GM20000 (cell line): Measurements from ENCODE around the gene KRT85.
"Not testable (repeated sequence)": the region's sequence is repeated elsewhere in the genome, so short reads cannot be mapped to it uniquely, and the experiment has no call there.

Experiments
- DNase-seq: peaks from one replicate; pipeline ENCODE4 v3.0.0; 2012; ENCODE audit warnings: low spot score
- CTCF ChIP-seq: IDR thresholded peaks from 2 replicates; pipeline ENCODE4 v1.5.1; 2012; ENCODE audit warnings: mild to moderate bottlenecking, control low read depth; ENCODE audit errors: extremely low read depth, missing control alignments

KRT85 gene

GRCh38 chr12:52366738-52367485 lies at the start of gene KRT85:
Gene KRT85, minus strand, starts transcription at chr12:52367481. Its CDS starts 76 bp downstream, at chr12:52367405.
- no peak for TF ChIP-seq CTCF
- DNase-seq = no peak

DNA sequence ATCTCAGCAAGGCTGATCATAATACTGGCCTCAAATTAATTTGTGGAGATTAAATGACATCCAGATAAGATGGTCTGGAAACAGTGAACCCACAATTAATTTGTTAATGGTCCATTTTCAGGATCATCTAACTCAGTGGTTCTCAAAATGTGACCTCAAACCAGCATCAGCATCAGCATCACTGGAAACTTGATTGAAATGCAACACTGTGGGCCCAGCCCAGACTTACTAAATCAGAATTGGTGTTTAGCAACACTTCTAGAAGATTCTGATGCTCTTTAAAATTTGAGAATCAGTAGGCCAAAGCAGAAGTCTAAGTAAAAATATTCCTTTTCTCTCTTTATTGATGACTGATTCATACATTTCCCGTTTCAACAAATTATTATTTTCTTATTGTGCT lies 49.5 kb upstream of the KRT85 start:
- no peak for DNase-seq
- TF ChIP-seq CTCF = no peak

DNA sequence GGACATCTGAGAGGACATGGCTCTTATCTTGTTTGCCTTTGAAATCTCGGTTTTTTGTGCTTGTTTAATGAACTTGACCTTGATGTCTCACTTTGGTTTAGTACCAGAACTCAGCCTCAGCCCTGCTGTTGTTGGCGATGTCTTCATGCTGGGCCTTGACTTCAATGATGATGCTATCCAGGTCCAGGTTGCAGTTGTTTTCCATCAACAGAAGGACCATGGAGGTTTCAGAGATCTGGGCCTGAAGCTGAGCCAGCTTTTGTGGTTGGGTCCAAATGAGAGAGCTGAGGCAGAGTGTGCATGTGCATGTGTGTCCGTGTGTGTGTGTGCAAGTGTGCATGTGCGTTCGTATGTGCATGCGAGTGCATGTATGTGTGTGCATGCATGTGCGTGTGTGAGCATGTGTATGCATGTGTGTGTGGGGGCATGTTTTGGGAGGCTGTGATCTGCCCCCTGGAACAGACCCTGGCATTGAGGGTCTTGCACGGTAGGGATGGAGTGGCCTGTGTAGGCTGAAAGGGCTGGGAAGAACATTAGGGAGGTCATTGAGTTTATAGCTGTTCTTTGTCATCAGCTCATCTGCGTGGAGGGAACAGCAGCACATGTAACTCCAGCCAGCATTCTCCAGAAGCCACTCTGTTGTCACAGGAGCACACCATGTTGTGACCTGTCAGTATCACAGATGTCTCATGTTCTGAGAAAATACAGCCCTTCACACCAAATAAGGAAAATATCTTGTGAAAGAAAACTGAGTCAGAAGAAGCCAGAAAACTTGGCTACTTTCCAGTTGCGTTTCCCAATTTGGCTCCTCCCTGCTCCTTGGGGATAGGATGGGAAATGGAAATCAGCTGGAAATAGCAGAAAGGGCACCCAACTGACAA lies 48.8 kb upstream of the KRT85 start:
- DNase-seq = no peak
- TF ChIP-seq CTCF = no peak

DNA sequence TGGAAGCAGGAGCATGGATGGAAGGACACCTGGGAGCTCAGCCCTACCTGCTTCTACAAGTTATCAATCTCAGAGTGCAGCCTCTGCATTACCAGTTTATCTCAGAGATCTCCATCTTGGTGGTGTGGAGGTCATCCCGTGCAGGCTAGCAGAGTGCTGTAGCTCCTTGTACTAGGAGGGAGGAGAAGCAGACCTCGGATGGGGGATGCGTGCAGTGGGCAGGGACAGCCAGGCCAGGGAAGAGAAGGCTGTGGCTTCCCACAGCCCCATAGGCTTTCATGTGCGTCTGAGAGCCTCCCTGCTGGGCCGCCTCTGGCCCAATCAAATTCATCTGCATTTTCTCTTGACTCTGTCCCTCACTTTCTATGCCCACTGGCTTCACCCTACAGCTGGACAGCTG lies 47.7 kb upstream of the KRT85 start:
- no peak for DNase-seq
- TF ChIP-seq CTCF = no peak

DNA sequence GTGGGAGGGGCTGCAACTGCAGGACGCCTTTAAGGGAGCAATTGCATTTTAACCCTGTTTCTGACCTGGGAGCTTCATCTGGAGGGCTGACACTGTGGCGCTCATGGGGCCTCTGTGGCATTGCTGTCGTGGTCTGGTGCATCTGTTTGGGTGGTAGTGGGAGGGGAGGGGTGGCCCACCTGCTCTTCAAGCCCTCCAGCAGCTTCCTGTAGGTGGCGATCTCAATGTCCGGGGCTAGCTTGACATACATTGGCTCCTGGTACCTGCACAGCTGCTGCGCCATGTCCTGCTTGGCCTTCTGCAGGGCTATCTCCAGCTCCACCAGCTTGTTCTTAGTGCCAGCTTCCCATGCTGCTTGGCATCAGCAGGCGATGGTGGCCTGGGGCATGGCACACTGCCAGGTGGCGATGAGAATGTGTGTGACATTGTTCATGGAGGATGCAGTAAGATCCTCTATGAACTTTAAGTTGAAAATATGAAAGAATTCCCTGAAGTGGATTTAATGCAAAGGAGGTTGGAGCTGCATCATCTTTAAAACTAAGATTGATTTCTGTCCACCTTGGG lies 46.6 kb upstream of the KRT85 start:
- DNase-seq = no peak
- no peak for TF ChIP-seq CTCF

DNA sequence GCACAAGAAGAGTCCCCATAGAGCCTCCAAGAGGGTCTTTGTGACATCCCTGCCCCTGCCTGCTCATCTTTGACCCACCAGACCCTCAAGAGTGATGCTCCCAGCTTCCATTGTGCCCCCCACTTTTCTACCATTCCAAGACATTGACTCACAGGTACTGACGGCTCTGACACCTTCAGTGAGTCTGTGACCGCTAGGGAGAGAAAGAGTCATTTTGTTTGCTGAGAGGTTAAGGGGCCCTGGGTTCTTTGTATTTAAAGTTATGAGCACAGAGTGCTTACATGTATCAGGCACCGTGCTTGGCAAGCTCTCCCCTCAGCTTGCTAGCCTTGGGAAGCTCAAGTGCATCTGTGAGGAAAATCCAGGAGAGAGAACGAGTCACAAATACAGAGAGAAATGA lies 45.9 kb upstream of the KRT85 start:
- no peak for TF ChIP-seq CTCF
- DNase-seq = no peak

GRCh38 chr12:52411815-52412214 lies 44.5 kb upstream of the KRT85 start:
- DNase-seq = no peak
- no peak for TF ChIP-seq CTCF

DNA sequence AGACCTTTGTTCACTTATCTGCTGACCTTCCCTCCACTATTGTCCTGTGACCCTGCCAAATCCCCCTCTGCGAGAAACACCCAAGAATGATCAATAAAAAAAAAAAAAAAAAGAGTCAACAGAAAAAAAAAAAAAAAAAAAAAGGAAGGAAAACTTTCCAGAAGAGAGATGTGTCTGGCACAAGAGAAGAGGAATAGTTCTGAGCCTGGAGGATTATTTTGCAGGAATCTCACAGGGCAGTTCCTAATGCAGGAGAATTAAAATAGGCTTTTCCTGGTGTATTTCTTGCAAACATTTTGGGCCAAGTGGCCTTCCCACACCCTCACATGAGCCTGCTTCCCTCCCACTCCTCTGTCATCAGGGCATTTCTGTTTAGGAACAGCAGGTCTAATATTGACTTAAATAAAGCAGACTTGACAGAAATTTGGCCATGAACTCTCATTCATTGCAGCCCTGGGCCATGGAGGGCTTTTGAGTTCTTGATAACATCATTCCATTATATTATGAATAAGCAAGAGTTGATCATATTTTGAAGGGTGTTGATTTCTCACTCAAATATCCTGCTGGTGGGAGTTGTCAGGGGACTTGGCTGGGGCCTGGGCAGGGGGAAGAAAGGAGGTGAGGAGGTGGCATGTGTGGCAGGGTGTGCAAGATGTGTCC lies 43.4 kb upstream of the KRT85 start:
- not testable (repeated sequence) for DNase-seq
